ENCODE results near the gene MAFG. TPM values are rescaled to one million over a fixed set of nuclear protein-coding genes. Genes with fewer than 3 reads are reported as not detected.

The MAFG gene
- total and polyA plus RNA-seq, 2 of the 13 experiments (the other 11 are each of a cell fraction or from before 2014, with no cell fraction given) = 14.5 to 20.0 TPM

GRCh38 chr17:81901167-81902022 lies 26.1 kb downstream of the MAFG start (continued):
- TF ChIP-seq ZHX1 (CRISPR knock-in tag; IDR thresholded peaks at IDR 0.05; ENCODE audit: low read depth) = no peak
- TF ChIP-seq ZBTB2 (CRISPR knock-in tag; IDR thresholded peaks at IDR 0.05; ENCODE audit: low read depth) = no peak
- no peak for TF ChIP-seq CBX1 (IDR thresholded peaks at IDR 0.05; ENCODE audit: low read depth)
- TF ChIP-seq ZNF235 (CRISPR knock-in tag; IDR thresholded peaks at IDR 0.05; ENCODE audit: borderline replicate concordance) = no peak
- TF ChIP-seq MXD3 (CRISPR knock-in tag; IDR thresholded peaks at IDR 0.05) = no peak
- no peak for TF ChIP-seq PRDM4 (CRISPR knock-in tag; IDR thresholded peaks at IDR 0.05; ENCODE audit: borderline replicate concordance)
- no peak for TF ChIP-seq ARID3A (IDR thresholded peaks at IDR 0.05; ENCODE audit: low read depth, low read length)
- TF ChIP-seq BRD4 (CRISPR knock-in tag; IDR thresholded peaks at IDR 0.05) = no peak
- TF ChIP-seq SPEN (CRISPR knock-in tag; IDR thresholded peaks at IDR 0.05; ENCODE audit: low read depth) = no peak
- peak; percentile 97 for TF ChIP-seq SSRP1 (CRISPR knock-in tag; IDR thresholded peaks at IDR 0.05)
- no peak for TF ChIP-seq ZBTB21 (CRISPR knock-in tag; IDR thresholded peaks at IDR 0.05)
- no peak for TF ChIP-seq ZFP37 (CRISPR knock-in tag; IDR thresholded peaks at IDR 0.05; ENCODE audit: borderline replicate concordance)
- no peak for TF ChIP-seq ATF1 (CRISPR knock-in tag; IDR thresholded peaks at IDR 0.05)
- TF ChIP-seq TBX3 (IDR thresholded peaks at IDR 0.05; ENCODE audit: borderline replicate concordance) = no peak
- no peak for TF ChIP-seq ZNF512B (CRISPR knock-in tag; IDR thresholded peaks at IDR 0.05; ENCODE audit: borderline replicate concordance)
- TF ChIP-seq ZSCAN20 (CRISPR knock-in tag; IDR thresholded peaks at IDR 0.05; ENCODE audit: borderline replicate concordance) = no peak
- no peak; the same call in 1 of the 2 replicates for TF ChIP-seq MAF1 (CRISPR knock-in tag; IDR thresholded peaks at IDR 0.05; ENCODE audit: borderline replicate concordance)

Data from HepG2 (cell line).